Measurements from ENCODE around the gene SLC4A4.

SLC4A4 gene

GRCh38 chr4:71537551-71538065 lies 198.8 kb downstream of the SLC4A4 start:
- no peak for DNase-seq (ENCODE audit: low read depth in 2 of 2)

- no peak for DNase-seq (ENCODE audit: low read depth in 2 of 2)
Measured at GRCh38 chr4:71538528-71538927, 199.7 kb downstream of the SLC4A4 start.

DNA sequence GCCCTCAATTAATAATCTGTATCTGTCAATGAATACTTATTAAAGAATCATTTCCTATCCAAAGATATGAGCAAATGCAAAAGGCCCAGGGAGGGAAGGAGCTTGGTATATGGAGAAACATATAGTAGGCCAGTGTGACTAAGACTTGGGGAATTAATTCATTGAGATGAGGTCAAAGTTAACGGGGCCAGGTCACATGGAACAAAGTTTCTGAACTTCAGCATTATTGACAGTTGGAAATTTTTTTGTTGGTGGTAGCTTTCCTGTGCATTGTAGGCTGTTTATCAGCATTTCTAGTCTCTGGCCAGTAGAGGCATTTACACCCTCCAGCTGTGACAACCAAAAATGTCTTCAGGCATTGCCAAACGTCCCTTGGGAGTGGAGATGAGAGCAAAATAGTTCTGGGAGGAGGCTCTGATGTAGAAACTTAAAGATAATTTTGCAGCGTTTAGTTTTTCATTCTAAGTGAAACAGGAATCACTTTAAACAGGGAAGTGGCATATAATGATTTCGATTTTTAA lies 202.0 kb downstream of the SLC4A4 start:
- DNase-seq (ENCODE audit: low read depth in 2 of 2) = no peak

DNA sequence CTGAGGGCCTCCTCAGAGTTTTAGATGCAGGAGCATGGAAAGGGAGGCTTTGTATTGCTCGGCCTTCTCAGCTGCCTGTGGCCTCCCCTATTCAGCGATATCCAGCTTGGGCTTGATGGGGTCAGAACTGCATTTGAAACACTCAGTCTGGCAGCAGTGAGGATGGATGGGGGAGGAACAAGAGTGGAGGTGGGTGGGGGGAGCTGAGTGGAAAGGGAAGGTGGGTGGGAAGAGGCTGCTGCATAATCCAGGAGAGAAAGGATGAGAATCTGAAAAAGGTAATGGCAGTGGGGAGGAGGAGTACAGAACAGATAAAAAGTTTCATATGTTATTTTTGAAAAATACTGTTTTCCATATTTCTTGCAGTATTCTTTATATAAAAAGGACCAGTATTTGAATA lies 202.7 kb downstream of the SLC4A4 start:
- no peak for DNase-seq (ENCODE audit: low read depth in 2 of 2)

GRCh38 chr4:71545168-71545567 lies 206.3 kb downstream of the SLC4A4 start:
- DNase-seq (ENCODE audit: low read depth in 2 of 2) = peak; percentile 63 to 67

GRCh38 chr4:71549516-71550160 lies 210.8 kb downstream of the SLC4A4 start:
- DNase-seq (ENCODE audit: low read depth in 2 of 2) = no peak

- no peak for DNase-seq (ENCODE audit: low read depth in 2 of 2)
Measured at GRCh38 chr4:71550220-71551165, 211.7 kb downstream of the SLC4A4 start.

GRCh38 chr4:71553605-71554004 lies 214.8 kb downstream of the SLC4A4 start:
- DNase-seq (ENCODE audit: low read depth in 2 of 2) = no peak

GRCh38 chr4:71554025-71554424 lies 215.2 kb downstream of the SLC4A4 start:
- DNase-seq (ENCODE audit: low read depth in 2 of 2) = no peak

DNA sequence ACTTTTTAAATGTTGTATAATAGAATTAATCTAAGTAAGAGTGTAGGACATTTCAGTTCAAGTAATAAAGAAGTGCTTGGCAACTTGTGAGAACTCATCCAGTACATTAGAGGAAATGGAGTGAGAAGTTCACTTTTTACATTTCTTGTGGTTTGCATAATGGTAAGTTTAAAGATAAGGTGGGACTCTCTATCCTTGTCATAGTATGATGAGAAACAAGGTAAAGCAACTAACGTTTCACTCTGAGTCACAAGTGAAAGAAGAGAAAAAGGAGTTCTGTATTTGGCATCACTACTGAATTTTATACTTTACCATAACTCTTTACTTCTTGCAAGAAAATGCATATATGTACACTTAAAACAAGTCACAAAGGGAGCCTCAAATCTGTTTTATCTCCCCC lies 219.4 kb downstream of the SLC4A4 start:
- DNase-seq (ENCODE audit: low read depth in 2 of 2) = no peak

DNA sequence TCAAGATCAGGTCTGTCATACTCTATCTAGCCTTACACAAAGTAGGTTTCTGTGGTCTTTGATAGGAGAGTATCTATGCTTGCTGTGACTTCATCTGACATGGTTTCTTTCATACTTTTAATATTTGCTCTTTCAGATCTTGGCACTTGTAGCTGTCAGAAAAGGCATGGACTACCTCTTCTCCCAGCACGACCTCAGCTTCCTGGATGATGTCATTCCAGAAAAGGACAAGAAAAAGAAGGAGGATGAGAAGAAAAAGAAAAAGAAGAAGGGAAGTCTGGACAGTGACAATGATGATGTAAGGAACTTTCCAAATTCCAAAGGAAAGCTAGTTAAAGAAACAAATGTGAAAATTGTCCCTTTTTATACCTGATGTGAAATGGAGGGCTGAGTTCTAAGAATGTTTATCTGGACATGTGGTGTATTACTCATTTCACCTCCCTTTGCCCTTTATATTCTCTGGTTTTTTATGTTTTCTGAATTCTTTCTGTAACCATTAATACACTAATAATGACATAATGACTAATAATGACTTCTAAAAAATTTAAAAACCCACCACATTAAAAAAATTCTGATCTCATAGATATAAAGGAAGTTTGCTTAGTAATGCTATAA lies 221.2 kb downstream of the SLC4A4 start:
- no peak for DNase-seq (ENCODE audit: low read depth in 2 of 2)

DNA sequence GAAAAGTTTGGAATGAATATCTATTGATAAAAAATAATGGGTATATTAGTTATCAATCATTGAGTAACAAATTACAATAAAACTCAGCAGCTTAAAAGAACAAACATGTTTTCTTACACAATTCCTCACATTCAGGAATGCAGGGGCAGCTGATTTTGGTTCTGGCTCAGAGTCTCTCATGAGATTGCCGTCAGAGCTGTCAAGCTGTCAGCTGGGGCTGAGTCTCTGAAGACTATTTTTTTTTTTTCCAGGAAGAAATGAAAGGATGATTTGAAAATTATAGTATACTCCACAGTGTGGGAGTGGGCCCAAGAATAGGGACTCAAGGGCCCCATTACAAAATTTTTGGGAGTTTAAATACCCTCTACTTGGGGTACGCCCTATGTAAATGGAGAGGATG lies 226.0 kb downstream of the SLC4A4 start:
- no peak for DNase-seq (ENCODE audit: low read depth in 2 of 2)

DNA sequence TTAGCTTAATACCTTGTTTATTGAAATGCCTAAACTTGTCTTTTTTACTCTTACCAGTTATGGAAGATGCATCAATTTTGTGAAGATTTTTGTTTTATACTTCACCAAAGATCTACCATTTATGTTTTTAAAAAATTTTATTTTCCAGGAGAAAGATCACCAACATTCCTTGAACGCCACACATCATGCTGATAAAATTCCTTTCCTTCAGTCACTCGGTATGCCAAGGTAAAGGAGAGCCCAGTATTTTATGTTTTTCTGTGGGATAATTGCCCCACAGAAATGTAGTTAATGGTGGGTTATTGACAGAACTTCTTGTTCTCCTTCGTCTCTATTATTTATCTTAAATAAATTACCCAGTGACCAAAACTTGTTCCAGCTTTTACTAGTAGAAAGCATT lies 228.0 kb downstream of the SLC4A4 start:
- no peak for DNase-seq (ENCODE audit: low read depth in 2 of 2)

GRCh38 chr4:71568131-71568530 lies 229.3 kb downstream of the SLC4A4 start:
- DNase-seq (ENCODE audit: low read depth in 2 of 2) = no peak

DNA sequence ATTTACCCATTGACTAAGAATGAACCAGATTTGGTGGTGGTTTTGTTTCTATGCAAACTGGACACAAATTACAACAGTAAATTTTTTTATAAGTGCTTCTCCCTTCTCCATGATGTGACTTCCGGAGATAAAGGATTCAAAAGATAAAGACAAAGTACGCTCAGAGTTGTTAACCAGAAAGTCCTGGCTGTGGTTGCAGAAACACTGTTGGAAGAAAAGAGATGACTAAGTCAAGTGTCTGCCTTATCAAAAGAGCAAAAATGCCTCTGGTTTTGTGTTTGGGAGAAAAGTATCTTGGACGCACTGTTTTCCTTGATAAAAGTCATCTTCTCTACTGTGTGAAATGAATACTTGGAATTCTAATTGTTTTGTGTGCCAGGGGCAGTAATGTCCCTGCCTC lies 231.7 kb downstream of the SLC4A4 start:
- DNase-seq (ENCODE audit: low read depth in 2 of 2) = no peak

DNA sequence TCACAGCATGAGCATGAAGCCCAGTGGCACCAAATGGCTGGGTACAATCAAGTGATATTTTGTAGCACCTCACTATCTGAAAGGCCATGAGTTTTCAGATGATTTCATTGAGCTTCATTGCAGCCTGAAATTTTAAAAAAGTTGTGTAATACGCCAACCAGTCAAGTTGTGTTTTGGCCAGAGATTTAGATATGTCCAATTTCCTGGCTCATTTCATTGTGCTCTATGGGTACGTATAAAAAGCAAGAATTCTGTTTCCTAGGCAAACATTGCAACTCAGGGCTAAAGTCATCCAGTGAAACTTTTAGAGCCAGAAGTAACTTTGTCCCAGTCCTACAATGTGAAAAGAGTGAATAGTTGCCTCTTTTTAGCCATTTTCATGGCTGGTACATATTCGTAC lies 232.5 kb downstream of the SLC4A4 start:
- no peak for DNase-seq (ENCODE audit: low read depth in 2 of 2)

- DNase-seq (ENCODE audit: low read depth in 2 of 2) = no peak
Measured at GRCh38 chr4:71583971-71584370, 245.2 kb downstream of the SLC4A4 start.

DNA sequence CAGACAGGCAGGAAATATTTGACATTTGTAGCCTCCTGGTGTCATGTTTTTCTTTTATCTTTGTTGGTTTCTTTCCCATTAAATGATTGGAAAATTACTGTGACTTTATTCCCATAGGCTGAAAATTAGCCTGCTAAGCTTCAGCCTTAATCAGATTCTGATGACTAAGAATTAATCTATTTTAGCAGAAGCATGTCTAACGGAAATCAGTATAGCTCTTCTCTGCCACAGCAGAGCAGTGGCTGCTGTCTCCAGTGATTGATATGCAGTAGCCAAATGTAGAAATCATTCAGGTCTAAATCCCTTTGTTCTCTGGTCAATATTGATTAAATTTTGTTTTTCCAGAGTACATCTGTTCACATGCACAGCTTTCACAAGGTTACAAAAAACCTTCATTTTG lies 245.8 kb downstream of the SLC4A4 start:
- DNase-seq (ENCODE audit: low read depth in 2 of 2) = no peak

- no peak for DNase-seq (ENCODE audit: low read depth in 2 of 2)
Measured at GRCh38 chr4:71586087-71586763, 247.4 kb downstream of the SLC4A4 start.

- DNase-seq (ENCODE audit: low read depth in 2 of 2) = no peak
Measured at GRCh38 chr4:71587995-71588394, 249.2 kb downstream of the SLC4A4 start.

GRCh38 chr4:71592793-71593192 lies 254.0 kb downstream of the SLC4A4 start:
- no peak for DNase-seq (ENCODE audit: low read depth in 2 of 2)

DNA sequence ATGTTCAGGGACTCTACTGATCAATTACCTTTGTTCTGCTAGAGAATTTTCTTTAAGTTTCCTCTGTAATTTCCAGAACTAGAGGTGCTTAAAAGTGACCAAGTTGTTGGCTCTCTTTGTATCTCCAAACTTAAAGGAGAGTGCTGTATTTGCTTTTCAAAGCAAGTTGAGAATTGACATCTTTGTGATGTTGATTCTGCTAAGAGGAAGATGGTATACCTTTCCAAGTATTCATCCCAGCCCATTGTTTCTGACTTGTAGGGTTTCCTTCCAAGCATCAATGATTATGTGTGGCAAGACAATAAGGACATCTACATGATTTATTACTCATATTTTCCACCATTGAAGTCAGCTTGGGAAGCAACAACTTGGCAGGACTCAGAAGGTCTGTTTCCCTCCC lies 254.5 kb downstream of the SLC4A4 start:
- no peak for DNase-seq (ENCODE audit: low read depth in 2 of 2)

All from fibroblast of skin of left quadriceps (primary cell).